ENCODE measurements around the gene PCDHB1.
"Not testable (repeated sequence)": the region's sequence is repeated elsewhere in the genome, so short reads cannot be mapped to it uniquely, and the experiment has no call there.

PCDHB1 gene

DNA sequence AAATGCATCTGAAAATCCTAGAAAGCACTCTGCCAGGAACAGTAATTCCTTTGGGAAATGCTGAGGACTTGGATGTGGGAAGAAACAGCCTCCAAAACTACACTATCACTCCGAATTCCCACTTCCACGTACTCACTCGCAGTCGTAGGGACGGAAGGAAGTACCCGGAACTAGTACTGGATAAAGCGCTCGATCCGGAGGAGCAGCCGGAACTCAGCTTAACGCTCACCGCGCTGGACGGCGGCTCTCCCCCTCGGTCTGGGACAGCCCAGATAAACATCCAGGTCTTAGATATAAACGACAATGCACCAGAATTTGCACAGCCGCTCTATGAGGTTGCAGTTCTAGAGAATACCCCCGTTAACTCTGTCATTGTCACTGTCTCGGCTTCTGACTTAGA lies 49.9 kb downstream of the PCDHB1 start:
- Histone ChIP-seq H3K36me3 (ENCODE audit: insufficient read depth, insufficient read length, low read length) (peaks cover 25% of the 10 kb centered on the region), H3K4me1 (ENCODE audit: insufficient read depth, insufficient read length) (no peaks in the 10 kb centered on the region), H3K4me3 (ENCODE audit: insufficient read length, low read depth) (no peak overlapping the region), H3K9ac (ENCODE audit: insufficient read length, low read depth) (no peak overlapping the region), H3K27me3 (ENCODE audit: insufficient read depth, insufficient read length) (no peaks in the 10 kb centered on the region), H3K9me3 (ENCODE audit: insufficient read depth, low read length) (no peaks in the 10 kb centered on the region)
- DNase-seq (ENCODE audit: low read depth, low spot score): no peak
- TF ChIP-seq YY1 (IDR thresholded peaks at IDR 0.05; ENCODE audit: insufficient read depth, insufficient read length) (no peak), ZNF274 (IDR thresholded peaks at IDR 0.05; ENCODE audit: low read depth, low read length) (no peak), SUZ12 (IDR thresholded peaks at IDR 0.05; ENCODE audit: extremely low read depth, insufficient read depth, insufficient read length) (no peak)

- not testable (repeated sequence) for H3K4me3 ChIP-seq (ENCODE audit: insufficient read length, low read depth); H3K27me3 ChIP-seq (ENCODE audit: insufficient read depth, insufficient read length); H3K9me3 ChIP-seq (ENCODE audit: insufficient read depth, low read length); H3K9ac ChIP-seq (ENCODE audit: insufficient read length, low read depth); DNase-seq (ENCODE audit: low read depth, low spot score); H3K4me1 ChIP-seq (ENCODE audit: insufficient read depth, insufficient read length)
- peaks cover 25% of the 10 kb centered on the region for H3K36me3 ChIP-seq (ENCODE audit: insufficient read depth, insufficient read length, low read length)
Observed at GRCh38 chr5:141102070-141102469, 50.9 kb downstream of the PCDHB1 start.

GRCh38 chr5:141102471-141102870 lies 51.3 kb downstream of the PCDHB1 start:
- H3K4me1 ChIP-seq (ENCODE audit: insufficient read depth, insufficient read length); H3K27me3 ChIP-seq (ENCODE audit: insufficient read depth, insufficient read length); H3K9me3 ChIP-seq (ENCODE audit: insufficient read depth, low read length); H3K4me3 ChIP-seq (ENCODE audit: insufficient read length, low read depth); H3K9ac ChIP-seq (ENCODE audit: insufficient read length, low read depth); DNase-seq (ENCODE audit: low read depth, low spot score): not testable (repeated sequence)
- peaks cover 24% of the 10 kb centered on the region for H3K36me3 ChIP-seq (ENCODE audit: insufficient read depth, insufficient read length, low read length)

DNA sequence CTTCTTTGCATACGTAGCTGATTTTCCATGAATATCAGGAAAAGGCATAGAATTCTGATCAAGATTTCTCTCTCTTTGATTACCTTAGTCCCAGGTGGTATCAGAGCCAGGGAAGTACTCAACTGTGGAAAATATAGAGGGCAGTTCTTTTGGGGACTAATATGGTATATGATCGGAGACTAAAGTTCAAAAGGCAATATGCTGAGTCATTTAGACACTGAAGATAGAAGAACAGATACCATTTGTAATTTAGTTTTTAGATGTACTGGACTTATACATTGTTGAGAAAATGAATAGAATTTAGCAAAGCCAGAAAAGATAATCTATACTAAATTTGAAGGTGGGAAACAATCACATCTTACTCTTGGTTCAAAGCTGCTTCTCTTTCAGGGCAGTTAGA lies 54.2 kb downstream of the PCDHB1 start:
- no peak for TF ChIP-seq YY1 (IDR thresholded peaks at IDR 0.05; ENCODE audit: insufficient read depth, insufficient read length)
- TF ChIP-seq SUZ12 (IDR thresholded peaks at IDR 0.05; ENCODE audit: extremely low read depth, insufficient read depth, insufficient read length): no peak
- no peak for DNase-seq (ENCODE audit: low read depth, low spot score)
- Histone ChIP-seq H3K9ac (ENCODE audit: insufficient read length, low read depth) (no peak overlapping the region), H3K4me3 (ENCODE audit: insufficient read length, low read depth) (no peak overlapping the region), H3K27me3 (ENCODE audit: insufficient read depth, insufficient read length) (no peaks in the 10 kb centered on the region), H3K9me3 (ENCODE audit: insufficient read depth, low read length) (no peaks in the 10 kb centered on the region), H3K4me1 (ENCODE audit: insufficient read depth, insufficient read length) (no peaks in the 10 kb centered on the region), H3K36me3 (ENCODE audit: insufficient read depth, insufficient read length, low read length) (peaks cover 12% of the 10 kb centered on the region)
